Liver (tissue), 3 donors: ENCODE data around the gene ANAPC7.

Experiments
- SP1 ChIP-seq: IDR thresholded peaks from 2 replicates; pipeline ENCODE4 v1.6.1; 2018; ENCODE audit warnings: antibody characterized with exemption, mild to moderate bottlenecking
- TF ChIP-seq, protein P1 (sequence below): fragments of 150-350 bp; IDR thresholded peaks from 2 replicates; pipeline ENCODE4 v1.5.1; 2017; ENCODE audit warnings: improper control_type of control experiment, low read depth, low read length; ENCODE audit not compliant: missing input control
- donor health status: healthy.
- donor health status: healthy.

DNA sequence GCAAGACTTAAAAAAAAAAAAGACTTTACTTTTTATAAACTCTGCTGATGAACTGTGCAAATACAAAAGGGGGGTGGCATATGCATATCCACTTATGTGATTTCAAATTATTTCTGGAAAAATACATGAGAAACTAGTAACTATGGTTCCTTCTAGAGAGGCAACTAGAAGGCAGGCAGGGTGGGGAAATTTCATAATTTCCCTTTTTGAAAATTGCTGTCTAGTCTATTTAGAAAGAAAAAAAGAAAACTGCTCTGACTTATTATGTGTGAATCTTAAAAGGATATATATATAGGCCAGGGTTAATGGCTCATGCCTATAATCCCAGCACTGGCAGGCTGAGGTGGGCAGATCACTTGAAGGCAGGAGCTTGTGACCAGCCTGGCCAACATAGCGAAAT is 42.3 kb downstream of the ANAPC7 start:
- TF ChIP-seq SP1: no peak
- TF ChIP-seq, protein P1, sequence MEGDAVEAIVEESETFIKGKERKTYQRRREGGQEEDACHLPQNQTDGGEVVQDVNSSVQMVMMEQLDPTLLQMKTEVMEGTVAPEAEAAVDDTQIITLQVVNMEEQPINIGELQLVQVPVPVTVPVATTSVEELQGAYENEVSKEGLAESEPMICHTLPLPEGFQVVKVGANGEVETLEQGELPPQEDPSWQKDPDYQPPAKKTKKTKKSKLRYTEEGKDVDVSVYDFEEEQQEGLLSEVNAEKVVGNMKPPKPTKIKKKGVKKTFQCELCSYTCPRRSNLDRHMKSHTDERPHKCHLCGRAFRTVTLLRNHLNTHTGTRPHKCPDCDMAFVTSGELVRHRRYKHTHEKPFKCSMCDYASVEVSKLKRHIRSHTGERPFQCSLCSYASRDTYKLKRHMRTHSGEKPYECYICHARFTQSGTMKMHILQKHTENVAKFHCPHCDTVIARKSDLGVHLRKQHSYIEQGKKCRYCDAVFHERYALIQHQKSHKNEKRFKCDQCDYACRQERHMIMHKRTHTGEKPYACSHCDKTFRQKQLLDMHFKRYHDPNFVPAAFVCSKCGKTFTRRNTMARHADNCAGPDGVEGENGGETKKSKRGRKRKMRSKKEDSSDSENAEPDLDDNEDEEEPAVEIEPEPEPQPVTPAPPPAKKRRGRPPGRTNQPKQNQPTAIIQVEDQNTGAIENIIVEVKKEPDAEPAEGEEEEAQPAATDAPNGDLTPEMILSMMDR: no peak
